A549 treated with ZK216348 at 1 μM for 4 hours (cell line): ENCODE measurements around the gene MS4A4E. TPM values are rescaled to one million over a fixed set of nuclear protein-coding genes. Genes with fewer than 3 reads are reported as not detected.

Experiments
- total RNA-seq: library from RNA; stranded (reverse); fragments of 200-300 nt; extraction: Qiagen RNA extraction; gene quantifications from 5 replicates; pipeline ENCODE4 v1.2.3, GENCODE V29; 2022; ENCODE audit warnings: low read depth

Gene MS4A4E
- not detected in 5 replicates for total RNA-seq

GRCh38 chr11:60242740-60243239 is at the start of gene MS4A4E:
TSS of gene MS4A4E (minus strand) at chr11:60243137. CDS start at chr11:60230055, 13,082 bp downstream.

GRCh38 chr11:60280412-60280811 is 37.5 kb upstream of the MS4A4E start, which contains the start of gene MS4A4A:
TSS of gene MS4A4A (plus strand) at chr11:60280666. CDS start at chr11:60280676, 10 bp downstream.

GRCh38 chr11:60182541-60183330 is 60.2 kb downstream of the MS4A4E start, which contains the start of gene MS4A6A:
TSS of gene MS4A6A (minus strand) at chr11:60183083. CDS start at chr11:60181727, 1,356 bp downstream.

Other genes starting within 250 kb of the MS4A4E start
- gene OOSP4B, start 226.0 kb downstream of the MS4A4E start, total RNA-seq: not detected in 5 replicates
- not detected in 5 replicates for gene OOSP2, start 202.7 kb downstream of the MS4A4E start, total RNA-seq
- not detected in 5 replicates for gene MS4A3, start 186.5 kb downstream of the MS4A4E start, total RNA-seq
- gene MS4A2, start 154.5 kb downstream of the MS4A4E start, total RNA-seq: not detected in 5 replicates
- not detected in 5 replicates for gene MS4A6A, start 60.1 kb downstream of the MS4A4E start, total RNA-seq
- gene MS4A4A, start 37.5 kb upstream of the MS4A4E start, total RNA-seq: not detected in 5 replicates
- gene MS4A6E, start 84.1 kb upstream of the MS4A4E start, total RNA-seq: not detected in 5 replicates
- gene MS4A7, start 135.4 kb upstream of the MS4A4E start, total RNA-seq: not detected in 5 replicates
- gene MS4A14, start 153.3 kb upstream of the MS4A4E start, total RNA-seq: not detected in 5 replicates
- not detected in 5 replicates for gene MS4A5, start 186.4 kb upstream of the MS4A4E start, total RNA-seq
- gene MS4A1, start 212.7 kb upstream of the MS4A4E start, total RNA-seq: not detected in 5 replicates
- gene MS4A12, start 249.6 kb upstream of the MS4A4E start, total RNA-seq: not detected in 5 replicates